GM18907 (cell line): ENCODE results near the gene SMPD3.

Source experiments
- ATAC-seq: cut with Tn5 transposase; IDR thresholded peaks from one replicate; pipeline ENCODE4 v1.9.1; 2021; ENCODE audit warnings: mild to moderate bottlenecking, moderate library complexity; ENCODE audit not compliant: unreplicated experiment

The SMPD3 gene

DNA sequence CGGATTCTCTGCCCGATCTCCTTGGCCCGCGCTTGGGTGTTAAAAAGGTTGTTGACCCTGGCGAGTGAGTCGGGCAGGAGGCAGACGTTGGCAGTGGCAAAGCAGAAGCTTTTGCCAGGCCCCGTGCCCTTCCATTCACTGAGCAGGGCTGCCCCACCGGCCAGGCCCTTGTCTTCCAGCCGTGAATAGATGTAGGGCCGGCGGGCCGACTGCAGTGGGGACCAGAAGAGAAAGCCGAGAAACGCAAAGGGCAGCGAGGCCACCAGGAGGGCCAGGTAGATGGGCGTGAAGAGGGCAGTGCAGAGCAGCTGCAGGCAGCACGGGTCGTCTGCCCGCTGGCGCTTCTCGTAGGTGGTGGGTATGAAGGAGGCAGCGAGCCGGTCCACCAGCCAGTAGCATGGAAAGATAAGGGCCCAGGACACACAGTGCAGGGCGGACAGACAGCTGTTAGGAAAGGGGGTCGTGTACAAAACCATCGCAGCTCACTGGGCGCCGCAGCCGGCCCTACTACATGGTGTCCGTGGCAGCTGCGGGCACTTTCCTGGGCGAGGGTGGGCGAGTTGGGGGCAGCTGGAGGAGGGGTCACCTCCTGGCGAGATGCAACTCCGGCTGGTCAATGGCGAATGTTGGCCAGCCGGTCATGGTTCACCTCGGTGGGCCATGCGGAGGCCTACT is 76.5 kb downstream of the SMPD3 start:
- ATAC-seq = no peak

DNA sequence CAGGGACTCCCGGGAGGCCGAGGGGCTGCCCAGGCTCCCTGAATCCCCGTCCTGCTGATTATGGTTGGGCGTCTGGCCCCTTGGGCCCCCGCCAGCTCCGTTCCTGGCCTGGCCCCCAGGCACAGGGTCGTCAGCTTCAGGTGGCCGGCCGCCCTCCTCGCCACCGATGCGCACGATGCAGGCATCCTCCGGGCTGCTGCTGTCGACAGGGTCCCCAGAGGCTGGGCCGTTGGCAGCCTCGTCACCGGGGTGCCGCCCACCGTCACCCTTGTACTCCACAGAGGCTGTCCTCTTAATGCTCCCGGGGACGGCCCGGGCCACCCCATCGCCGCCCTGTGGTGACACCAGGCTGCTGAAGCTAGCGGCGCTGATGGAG is 77.0 kb downstream of the SMPD3 start:
- ATAC-seq = no peak

DNA sequence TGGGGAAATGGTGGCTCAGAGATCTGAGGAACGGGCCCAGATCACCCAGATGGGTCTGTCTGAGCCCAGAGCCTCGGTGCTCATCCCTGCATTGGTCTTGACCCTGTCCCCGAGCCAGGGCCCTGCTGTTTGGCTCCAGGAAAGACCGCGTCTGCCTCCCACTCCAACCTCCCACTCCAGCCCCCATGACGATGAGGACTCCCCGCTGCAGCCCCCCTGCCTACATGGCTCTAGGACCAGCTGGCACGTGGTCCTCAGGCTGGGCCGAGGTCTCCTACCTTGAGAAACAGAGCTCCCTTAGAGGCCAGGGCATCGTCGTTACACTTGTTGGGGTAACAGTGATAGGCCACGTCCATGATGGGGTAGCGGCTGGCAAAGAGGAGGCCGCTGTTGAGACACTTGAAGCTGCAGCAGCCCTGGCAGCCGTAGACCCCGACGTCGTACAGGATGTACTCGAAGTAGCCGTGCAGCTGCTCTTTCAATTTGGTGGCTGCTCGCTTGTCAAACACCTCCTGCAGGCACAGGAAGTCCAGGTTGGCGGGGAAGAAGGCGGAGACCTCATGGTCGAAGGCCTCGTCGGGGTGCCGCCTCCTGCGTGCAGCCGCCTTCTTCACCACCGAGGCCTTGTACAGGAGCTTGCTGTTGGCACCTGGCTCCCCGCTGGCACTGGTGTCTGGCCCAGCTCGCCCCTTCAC is 77.6 kb downstream of the SMPD3 start:
- no peak for ATAC-seq

DNA sequence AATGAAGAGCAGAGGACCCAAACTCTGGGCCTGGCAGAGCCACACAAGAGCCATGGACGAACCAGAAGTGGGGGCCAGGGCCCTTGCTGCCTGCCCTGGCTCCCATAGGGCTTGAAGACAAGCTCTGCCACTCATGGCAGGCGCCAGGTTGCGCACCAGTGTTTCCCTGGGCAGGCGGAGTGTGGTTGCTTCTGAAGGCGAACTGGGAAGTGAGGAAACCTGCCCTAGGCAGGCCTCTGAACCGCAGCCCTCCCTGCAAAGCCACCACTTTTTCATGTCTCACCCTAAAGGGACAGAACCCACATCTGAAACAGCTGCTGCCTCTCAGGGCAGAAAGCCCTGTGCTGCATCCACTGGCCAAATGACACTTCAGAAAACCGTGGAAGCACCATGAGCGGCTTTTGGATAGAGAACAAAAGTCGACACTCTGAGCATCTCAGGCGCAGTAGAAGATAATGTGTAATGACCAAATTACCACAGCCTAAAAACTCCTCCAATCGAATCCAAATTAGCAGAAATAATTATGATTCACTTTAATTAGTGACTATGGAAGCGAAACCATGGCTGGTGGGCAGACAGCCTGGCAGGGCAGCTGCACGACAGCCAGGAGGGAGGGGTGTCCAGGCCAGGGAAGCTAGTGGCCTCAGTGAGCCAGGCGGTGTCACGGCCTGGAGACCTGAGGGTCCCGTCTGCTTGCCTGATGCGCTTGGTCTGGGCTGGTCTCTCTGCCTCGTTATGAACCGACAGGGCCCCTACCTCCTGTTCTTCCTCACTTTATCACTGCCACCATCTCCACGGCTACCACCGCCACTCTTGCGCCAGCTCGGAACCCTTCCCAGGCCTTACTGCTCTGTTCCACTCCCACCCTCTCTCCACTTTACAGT is 78.4 kb downstream of the SMPD3 start:
- peak; percentile 66 for ATAC-seq

DNA sequence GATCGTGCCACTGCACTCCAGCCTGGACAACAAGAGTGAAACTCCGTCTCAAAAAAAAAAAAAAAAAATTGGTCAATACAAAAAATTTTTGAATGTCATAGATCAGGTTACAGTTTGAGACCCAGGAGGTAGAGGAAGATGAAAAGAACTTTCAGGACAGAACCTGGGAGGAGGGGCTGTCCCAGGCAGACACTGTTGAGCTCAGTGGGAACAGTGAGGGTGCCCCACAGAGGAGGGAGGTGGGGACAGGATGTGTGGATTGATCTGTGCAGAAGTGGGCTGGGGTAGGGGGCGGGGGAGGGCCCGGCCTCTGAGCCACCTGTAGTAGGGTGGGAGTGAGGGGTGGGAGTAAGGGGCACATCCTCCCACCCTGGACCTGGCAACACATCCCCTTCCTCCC is 79.1 kb downstream of the SMPD3 start:
- no peak for ATAC-seq

DNA sequence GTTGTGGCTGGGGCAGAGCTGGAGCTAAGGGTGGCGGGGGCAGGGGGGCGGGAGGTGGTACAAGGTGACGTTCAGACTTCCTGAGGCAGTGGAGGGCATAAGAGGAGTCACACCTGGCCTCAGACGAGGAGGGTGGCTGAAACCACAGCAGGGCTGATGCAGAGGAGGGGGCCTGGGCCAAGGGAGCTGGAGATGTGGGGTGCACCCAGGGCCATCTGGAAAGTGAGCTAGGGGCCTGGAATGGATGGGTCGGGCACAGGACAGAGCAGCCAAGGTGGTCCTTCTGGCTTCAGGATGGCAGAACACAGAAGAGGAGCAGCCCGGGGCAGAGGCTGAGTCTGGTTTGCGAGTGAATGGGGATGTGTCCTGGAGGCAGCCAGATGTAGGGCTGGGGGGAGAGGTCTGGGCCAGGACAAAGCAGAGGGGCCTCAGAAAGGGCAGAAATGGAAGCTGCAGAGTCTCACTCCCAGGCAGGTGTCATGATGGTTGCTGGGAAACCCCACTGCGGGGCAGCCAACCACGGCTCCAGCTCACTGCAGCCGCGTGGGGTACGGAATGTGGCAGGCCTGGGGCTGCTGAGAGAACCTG is 79.9 kb downstream of the SMPD3 start:
- peak; percentile 42 for ATAC-seq

DNA sequence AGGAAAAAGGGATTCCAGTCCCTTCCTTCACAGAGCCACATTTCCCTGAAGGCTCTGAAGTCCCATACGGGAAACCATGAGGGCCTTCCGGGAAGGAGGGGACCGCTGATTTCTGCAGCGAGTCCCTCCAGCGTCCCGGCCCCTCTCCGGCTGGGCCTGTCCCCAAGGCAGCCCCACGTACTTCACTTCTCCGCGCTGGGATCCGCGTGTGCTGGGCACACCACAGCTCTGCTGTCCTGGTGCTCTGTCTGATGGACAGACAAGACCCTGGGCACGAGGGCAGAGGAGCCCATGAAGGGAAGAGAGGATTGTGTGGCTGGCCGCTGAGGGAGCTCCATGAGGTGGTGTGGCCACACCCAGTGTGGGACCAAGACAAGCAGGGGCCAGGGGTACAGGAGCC is 80.4 kb downstream of the SMPD3 start:
- ATAC-seq = no peak

DNA sequence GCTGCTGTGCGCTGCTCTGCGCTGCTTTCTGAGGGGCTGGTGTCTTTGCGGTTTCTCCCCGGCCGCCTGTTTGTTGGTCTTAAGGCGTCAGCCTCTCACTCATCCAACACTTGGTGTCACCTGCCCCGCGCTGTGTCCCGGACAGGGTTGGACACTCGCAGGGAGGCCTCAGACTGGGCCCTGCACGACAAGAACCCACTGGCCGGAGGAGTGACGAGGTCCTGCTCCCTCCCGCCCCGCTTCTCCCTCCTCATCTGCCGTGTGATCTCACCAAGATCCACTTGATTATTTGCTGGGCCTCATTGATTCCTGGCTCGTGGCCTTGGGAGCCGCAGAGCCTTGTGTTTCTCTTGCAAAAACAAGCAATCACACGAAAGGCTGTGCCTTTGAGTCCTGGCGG is 80.9 kb downstream of the SMPD3 start:
- no peak for ATAC-seq

DNA sequence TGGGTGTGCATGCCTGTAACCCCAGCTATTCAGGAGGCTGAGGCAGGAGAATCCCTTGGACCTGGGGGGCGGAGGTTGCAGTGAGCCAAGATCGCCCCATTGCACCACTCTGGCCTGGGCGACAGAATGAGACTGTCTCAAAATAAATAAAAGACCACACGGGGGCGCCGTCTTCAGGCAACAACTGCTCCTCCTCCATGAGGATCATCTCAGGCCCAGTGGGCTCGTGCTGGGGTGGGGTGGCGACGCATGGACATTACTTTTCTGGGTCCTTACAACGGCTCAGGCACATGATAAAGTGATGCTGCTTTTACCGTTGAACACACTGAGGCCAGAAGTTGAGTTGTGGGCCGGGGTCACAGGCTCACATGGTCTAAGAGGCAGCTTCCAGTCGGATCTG is 81.3 kb downstream of the SMPD3 start:
- ATAC-seq = no peak

DNA sequence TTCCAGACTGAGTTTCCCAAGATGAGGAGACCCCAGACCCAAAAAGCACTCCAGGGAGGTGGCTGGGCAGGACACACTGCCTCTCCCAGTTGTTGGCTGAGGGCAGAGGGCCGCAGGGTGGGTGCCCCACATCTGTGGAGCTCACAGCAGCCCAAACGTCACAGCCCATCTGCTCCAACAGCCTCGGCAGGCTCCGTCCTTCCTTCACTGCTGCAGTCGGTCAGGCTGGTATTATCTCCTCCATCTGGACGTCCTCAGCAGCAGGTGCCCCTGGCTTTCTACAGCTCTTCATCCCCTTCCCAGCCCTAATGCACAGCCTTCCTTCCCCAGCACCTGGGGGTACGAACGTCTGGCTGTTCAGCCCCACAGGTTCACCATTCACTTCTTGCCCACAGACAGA is 82.2 kb downstream of the SMPD3 start:
- ATAC-seq = no peak

DNA sequence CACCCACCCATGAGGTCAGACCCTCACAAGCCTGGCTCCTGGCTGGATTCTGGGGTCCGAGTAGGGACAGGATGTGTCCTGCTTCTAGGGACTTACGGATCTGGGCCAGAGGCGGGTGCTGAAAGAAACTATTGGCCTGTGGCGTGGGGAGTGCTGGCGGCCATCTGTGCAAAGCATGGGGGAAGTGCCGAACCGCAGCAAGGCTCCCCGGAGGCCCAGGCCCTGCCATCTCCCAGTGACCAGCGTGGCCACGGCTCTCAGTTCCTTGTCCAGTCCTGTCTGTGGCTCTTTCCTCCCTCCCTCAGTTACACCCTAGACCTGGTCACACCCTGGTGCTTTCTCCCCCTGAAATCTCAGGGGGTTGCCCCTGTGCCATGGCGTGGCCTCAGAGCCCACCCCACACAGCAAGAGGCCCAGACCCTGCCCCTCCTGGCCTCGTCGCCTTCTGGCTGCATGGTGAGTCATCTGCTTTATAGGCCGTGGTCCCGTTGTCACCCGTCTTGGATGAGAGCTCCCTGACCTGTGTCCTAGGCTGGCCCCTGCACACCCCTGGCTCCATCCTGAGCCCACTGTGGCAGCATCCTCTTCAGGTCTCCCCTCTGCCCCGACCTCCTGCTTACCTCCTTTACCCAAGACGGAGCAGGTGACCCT is 83.0 kb downstream of the SMPD3 start:
- ATAC-seq = no peak

DNA sequence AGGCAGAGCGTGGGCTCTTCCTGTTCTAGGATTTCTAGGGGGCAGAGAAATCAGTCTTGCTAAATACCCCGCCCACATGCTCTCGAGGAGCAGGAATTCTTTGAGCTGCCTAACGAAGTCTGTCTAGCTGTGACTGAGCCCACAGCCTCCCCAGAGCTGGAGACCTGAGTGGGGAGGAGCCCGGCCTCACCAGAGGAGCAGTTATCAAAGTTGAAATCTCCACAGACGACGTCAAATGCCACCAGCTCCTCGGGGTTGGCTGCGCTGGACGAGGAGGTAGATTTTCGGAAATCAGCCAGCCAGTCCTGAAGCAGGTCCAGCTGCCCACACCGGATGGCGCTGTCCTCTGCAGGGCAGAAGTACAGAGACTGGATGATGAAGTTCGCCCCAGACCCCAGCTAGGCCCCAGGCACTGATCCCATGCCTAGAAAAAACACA is 83.7 kb downstream of the SMPD3 start:
- no peak for ATAC-seq

DNA sequence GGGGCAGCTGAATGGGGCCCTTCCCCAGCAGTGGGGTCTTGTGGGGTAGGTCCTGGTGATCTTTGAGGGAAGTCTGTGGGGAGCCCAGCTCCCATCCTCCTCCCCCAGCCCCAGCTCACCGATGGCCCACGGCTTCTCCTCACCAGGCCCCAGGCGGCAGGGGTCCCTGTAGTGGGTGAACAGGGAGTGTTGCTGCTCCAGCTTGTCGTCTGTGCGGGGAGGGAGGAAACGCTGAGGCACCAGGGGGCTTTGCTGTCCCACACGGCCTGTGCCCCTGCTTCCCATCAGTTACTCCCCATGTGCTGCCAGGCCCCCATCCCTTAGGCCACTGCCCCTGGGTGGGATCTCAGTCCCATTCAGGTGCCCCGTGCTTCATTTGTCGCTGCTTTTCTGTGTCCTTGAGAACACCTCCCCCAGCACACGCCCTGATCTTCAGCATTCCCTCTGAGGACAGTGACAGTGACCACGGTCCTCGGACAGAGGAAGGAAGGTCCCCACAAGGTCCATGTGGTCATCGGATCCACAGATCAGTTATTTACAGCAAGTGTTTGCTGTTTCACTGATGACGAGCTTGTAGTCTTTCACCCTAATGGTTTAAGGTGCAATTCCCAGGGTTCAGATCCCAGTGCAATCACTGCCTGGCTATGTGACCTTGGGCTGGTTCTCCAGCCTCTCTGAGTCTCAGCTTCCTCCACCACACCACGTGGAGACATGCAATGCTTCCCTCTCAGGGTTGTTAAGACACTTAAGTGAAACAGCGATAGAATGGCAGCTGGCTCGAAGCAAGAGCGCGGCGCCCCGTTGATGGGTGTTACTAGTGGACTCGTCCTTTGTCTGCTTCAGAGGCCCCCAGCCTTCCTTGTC is 84.4 kb downstream of the SMPD3 start:
- no peak for ATAC-seq

DNA sequence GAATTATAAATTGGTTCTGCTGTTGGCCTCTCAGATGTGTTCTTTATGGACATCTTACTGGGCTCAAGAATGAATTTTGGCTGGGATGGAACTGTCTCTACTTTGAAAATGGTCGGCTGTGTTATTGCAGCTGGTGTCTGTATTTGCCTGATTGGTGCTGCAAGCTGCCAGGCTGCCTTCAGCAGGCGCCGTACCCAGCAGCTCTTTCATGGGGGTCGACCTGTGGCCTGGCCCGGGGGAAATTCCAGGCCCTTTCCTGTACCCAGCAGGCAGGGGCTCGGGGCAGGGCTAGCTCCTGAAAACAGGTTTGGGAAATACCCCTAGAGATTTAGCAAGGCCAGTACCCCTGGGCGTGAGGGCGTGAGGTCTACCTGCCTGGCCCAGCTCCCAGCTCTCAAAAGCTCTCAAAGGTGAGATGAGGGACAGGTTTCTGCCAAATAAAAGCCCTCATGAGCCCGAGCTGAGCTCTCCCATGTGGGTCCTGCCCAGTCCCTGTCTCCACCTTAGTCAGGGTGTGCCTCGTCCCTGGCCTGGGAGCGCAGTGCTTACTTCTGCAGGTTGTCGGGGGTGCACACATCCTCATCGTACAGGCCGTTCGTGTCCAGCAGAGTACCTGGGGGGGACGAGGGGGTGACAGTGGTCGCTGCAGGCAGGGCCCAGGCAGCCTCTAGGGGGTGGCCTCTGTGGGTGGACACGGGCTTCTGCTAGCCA is 85.2 kb downstream of the SMPD3 start:
- ATAC-seq = no peak

DNA sequence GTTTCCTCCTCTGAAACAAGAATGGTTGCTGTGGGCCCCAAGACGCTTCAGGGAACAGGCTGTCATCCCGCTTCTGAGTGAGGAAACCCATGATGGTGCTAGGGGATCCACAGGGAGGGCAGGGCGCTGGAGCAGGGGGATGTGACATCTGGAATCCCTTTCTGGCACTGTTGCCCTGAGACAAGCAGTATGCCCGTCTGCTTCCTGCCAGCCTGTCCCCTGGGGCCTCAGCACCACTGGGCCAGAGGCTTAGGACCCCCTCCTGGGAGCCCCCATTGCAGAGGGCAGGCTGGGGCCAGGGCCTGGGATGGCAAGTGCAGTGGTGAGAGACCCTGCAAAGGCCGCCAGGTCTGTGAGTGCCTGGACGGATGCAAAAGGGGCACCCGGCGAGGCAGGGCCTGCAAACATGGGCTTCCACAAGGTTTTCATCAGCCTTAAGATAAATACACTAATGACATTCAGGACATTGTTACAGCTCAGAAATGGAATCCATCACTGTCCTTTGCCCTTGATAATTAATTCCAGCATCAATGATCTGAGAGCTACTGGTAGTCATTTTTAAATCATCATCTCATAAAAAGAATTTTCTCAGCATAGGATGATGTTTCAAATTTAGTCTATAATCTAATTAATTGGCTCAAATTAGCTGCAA is 85.9 kb downstream of the SMPD3 start:
- no peak for ATAC-seq

DNA sequence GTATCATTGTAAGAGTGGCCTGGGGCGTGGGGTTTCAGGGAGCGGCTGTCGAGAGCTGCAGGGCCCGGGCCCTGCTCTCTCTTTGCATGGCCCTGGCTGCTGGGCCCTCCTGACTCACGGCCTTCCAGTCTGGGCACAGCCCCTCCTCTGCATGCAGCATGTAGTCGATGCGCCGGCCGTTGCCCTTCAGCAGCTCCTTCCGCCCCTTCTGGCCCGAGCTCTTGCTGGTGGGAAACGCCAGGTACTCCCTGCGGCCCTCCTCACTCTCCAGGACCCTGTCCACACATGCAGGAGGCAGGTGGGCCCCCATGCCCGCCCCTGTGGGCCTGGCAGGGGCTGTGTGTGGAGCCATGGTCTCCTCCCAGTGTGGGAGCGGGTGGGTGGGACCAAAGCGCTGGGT is 86.8 kb downstream of the SMPD3 start:
- no peak for ATAC-seq

DNA sequence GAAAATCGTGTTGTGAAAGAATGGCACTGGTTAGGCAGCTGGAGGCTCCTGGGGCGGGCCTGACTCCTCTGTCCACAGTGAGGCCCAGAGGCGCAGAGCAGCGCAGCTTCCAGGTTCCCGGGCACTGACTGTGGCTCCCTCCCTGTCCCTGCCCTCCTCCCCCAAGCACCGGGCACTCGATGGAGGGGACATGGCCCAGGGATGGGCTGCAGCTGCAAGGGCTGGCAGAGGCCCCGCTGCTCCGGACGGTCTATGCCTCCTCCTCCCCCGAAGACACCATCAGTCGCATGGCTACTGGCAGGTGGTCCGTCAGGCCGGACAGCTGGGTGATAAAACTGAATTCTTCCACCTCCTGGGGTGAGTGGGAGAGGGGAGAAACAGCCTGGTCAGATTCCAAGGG is 87.4 kb downstream of the SMPD3 start:
- ATAC-seq = no peak

DNA sequence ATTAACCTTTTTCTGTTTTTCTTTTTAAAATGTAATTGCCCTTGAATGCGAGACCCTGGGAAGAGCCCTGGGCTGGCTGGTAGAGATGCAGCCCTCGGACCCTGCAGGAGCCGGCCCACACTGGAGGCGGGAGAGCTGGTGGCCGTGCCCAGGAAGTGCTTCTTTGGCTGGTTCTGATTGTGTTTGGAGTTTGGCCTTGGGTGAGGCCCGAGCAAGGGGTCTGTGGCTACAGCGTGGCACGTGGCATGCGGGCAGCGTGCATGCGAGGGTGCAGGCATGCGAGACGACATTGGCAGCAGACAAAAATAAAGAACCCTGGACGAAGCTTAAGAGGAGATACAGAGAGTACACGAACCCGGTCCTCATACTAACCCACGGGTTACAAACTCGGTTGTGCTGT is 87.8 kb downstream of the SMPD3 start:
- ATAC-seq = no peak
